HG03575 (cell line): Measurements from ENCODE around the gene WAPL.

Experiments used
- ATAC-seq: cut with Tn5 transposase; IDR thresholded peaks from one replicate; pipeline ENCODE4 v1.9.1; 2021; ENCODE audit not compliant: unreplicated experiment, insufficient number of reproducible peaks, low FRiP score; ENCODE audit errors: extremely low read depth

Gene WAPL

DNA sequence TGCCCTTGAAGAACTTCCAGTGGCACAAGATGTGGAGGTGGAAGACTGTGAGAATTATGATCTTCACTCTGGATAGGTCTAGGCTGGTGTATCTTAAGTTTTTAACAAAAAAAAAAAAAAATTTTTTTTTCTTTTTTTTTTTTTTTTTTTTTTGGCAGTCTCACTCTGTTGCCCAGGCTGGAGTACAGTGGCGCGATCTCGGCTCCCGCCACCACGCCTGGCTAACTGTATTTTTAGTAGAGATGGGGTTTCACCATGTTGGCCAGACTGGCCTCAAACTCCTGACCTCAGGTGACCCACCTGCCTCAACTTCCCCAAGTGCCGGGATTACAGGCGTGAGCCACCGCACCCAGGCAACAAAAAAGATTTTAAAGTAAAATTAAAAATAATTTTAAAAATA is 37.9 kb downstream of the WAPL start:
- ATAC-seq = no peak

DNA sequence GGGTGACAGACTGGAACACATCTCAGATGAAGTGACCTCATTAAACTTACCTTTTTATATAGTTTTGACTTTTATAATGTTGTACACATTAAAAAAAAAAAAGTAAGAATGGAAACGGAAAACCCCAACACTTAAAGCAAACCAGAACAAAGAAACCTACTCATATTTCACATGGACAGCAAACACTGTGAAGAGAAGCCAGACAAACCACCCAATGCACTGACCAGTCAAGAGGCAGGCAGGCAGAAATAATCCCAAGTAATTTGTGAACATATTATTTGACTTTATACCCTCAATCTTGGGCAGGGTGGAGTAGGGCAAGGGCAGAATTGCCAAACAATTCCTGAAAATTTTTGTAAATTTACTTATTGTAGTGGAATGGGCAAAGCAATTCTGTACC is 39.8 kb downstream of the WAPL start:
- no peak for ATAC-seq

DNA sequence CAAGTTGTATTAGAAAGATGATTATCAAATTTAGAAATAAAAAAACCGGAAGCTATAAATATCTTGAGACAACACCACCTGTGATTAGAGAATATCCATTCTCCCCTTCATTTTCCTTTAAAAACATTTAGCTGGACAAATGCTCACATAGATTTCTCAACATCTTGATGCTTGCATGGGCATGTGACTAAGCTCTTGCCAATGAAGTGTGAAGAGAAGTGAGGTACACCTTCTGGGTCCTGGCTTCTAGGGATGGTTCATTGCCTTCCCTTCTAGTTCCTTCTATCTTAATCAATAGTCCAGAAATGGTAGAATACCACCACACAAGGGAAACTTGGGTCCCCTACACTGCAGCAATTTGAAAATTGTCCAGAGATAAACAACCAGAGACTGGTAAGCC is 41.0 kb downstream of the WAPL start:
- ATAC-seq = no peak

DNA sequence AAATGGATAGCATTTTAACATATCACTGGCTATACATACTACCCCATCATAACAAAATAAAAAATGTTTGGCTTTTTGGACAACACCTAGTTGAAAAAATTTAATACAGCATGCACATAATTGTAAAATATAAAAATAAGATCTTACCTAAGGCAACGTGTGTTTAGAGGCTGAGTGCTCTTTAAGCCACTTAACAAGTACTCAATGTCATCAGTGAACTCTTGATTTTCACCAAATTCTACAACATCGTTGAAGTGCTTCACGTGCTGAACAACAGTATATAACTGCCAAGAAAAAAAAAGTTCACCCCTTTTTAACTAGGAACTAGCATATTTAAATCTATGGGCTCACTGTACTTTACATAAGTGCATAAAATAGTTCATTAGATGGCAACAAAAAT is 49.5 kb downstream of the WAPL start:
- no peak for ATAC-seq

DNA sequence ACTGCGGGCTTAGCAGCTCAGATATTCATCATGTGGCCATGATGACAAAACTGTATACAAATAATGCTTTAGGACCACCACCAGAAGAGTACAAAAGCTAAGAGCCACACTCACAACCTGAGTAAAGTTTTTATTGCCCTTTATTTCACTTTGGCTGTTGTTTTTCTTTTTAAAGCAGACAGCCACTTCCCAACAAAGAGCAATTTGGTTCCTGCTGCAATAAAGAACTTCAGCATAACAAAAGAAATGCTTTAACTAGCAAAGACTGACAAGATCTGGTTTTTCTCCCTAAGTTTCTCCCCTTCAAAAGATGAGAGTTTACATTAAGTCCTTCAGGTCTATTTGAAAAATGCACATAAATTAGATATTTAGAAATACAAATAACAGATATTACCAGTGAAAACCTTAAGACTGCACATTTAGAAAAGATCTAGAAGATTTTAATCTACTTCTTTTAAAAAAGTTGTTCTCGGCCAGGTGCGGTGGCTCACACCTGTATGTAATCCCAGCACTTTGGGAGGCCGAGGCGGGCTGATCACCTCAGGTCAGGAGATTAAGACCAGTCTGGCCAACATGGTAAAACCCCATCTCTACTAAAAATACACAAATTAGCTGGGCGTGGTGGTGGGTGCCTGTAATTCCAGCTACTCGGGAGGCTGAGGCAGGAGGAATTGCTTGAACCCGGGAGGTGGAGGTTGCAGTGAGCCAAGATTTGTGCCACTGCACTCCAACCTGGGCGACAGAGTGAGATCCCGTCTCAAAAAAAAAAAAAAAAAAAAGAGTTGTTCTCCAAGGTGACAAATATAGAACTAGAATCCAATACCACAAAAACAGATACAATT is 59.4 kb downstream of the WAPL start:
- no peak for ATAC-seq

DNA sequence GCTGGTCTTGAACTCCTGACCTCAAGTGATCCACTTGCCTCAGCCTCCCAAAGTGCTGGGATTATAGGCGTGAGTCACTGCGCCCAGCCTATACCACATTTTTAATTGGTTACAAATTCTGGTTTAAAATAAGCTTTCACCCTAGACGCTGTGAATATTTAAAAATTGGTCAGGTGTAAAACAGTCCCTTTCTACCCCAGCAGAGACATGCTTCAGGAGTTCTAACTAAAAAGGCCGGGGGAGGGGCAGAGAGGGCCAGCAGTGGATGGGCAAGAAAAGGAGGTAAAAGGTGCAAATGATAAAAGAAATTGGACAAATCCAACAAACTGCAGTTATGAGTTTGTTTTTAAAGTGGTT is 70.0 kb downstream of the WAPL start:
- ATAC-seq = no peak

DNA sequence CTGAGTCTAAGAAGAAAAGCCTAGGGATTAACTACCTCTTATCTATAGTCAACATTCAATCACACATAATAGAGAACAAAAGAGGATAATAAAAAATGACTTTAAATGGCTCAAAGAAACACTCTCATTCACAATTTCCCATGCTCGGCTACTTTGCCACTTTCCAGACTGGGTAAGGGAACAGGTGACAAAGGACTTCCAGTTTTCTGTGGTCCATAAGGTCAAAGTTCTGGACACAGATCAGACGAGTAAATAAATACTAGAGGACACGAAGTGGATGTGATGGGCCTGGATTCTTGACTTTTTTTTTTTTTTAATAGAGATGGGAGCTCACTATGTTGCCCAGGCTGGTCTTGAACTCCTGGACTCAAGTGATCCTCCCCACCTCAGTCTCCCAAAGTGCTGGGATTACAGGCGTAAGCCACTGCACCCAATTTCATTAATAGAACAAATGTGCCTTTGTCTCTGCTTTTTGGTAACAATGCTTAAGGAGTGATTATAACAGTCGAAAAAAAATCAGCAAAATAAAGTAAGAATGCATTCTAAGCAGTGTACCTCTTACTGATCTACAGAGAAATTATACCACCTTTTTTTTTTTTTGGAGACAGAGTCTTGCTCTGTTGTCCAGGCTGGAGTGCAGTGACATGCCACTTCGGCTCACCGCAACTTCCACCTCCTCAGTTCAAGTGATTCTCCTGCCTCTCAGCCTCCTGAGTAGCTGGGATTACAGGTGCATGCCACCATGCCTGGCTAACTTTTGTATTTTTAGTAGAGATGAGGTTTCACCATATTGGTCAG is 70.6 kb downstream of the WAPL start:
- no peak for ATAC-seq

DNA sequence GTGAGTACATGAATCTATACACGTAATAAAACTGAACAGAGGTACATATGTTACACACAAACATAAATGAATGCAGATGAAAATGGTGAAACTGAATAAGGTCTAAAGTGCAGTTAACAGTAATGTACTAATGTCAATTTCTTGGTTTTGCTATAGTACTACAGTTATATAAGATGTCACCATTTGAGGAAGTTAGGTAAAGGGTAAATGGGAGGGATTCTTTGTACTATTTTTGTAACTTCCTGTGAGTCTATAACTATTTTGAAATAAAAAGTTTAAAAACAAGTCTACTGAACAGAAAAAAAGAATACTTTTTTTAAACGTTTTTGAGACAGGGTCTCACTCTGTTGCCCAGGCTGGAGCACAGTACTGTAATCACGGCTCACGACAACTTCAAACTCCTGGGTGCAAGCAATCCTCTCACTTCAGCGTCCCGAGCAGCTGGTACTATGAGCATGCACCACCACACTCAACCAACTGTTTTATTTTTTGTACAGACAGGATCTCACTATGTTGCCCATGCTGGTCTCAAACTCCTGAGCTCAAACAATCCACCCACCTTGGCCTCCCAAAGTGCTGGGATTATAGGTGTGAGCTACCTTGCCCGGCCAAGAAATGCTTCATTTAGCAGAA is 71.5 kb downstream of the WAPL start:
- ATAC-seq = no peak

DNA sequence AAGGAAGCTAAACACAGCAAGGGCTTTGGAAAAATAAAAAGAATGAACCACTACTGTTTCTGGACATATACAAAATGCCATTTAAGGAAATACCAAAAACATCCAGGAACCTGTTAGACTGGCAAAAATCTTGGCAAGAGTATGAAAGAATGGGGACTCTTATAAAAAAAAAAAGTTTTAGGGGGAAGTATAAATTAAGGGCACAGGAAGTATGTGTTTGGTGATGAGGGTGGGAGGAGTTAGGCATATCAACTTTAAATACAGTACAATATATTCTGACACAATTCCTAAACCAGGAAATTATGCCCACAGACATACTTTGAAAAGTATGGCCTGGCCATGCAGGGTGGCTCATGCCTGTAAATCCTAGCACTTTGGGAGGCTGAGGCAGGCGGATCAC is 74.2 kb downstream of the WAPL start:
- ATAC-seq = no peak

DNA sequence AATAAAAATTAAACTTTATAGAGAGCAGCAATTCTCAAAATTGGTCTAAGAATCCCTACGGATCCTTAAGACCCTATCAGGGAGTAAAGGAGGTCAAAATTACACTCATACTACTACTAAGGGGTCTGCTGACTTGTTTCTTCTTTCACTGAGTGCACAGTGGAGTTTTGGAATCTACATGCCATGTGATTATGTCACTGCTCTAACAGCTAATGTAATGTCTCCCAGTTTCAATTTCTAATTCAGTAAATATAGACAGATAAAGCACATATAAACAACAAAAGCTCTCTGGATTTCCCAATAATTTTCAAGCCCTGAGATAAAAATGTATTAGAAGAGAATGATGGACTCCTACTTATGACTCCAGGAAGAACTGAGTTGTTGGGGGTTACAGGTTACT is 74.6 kb downstream of the WAPL start:
- no peak for ATAC-seq

DNA sequence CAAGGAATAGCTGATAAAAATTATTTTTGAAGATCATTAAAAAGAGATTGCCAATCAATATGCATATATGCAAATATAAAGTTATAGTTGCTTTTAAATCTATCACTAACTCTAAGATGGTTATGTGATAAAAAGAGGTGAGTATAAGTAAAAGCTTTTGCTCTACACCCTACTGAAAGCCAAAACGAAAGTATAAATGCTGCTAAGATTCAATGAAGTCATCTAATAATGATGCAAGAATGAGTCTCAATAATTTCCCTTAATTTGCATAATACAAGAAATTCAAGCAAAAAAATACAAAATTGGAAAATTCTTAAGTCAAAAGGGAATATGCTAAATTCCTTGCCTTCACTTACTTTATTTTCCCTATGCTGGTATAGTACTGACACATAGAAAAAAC is 75.2 kb downstream of the WAPL start:
- ATAC-seq = no peak

DNA sequence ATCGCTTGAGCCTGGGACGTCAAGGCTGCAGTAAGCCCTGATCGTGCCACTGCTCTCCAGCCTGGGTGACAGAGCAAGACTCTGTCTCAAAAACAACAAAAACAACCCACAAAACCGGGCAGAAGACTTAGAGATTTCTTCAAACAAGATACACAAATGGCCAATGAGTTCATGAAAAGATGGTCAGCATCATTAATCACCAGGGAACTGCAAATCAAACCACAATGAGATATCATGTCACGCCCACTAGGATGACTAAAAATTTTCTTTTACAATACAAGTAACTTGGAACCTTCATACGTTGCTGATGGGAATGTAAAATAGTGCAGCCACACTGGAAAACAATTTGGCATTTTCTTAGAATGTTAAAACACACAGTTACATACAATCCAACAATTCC is 77.7 kb downstream of the WAPL start:
- no peak for ATAC-seq

DNA sequence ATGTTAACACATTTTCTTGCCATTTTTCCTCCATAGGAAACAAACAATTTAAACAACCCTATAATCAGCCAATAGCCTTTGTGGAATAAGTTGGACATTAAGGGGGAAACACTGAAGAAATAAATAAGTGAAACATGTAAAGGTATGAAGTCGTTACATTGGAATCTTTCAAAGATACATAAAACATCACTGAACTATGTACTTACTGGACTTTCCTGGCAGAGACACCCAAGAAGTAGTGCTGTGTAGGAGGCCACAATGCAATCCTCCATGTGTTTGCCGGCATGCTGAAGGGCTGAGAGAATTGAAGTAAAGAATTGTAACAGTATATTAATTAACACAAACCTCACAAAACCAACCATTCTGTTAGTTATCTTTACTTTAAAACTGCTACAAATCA is 78.5 kb downstream of the WAPL start:
- ATAC-seq = no peak

DNA sequence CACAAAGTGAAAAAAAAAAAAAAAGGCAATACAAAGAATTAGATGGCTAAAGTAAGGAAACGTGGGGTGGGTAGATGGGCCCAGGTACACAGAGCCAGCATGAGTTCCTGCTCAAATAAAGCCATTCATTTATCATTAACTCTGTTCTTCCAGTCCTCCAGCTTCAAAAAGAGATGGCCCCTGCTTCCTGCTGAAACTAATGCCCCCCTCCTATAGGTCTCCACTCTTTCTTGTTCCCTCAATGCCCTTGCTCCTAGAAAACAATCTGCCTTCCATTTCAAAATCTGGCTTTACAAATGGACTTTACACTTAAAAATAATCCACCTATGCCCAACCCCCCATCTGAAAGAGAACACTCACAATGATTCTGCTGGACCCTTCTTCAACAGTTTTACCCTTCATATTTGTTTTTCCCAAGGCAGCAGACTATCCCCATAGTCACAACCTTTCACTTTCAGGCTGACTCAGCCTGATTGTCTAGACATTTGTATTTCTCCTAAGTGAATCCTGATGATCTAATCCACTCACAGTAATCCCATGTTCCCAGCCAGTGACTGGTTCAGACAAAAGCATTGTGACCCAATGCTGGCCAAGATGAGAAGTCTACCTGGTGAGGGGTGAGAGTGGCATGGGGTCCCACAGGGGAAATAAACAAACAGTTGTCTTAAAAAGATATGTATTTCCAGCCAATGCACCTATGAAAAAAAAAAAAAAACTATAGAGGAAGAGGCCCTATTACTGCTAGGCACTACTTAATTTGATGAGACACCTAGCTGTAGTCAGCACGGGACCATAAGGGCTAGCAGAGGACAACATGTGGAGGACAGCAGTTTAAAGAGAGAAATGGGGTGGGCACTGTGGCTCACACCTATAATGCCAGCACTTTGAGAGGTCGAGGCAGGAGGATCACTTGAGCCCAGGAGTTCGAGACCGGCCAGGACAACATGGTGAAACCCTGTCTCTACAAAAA is 80.4 kb downstream of the WAPL start:
- ATAC-seq = no peak

DNA sequence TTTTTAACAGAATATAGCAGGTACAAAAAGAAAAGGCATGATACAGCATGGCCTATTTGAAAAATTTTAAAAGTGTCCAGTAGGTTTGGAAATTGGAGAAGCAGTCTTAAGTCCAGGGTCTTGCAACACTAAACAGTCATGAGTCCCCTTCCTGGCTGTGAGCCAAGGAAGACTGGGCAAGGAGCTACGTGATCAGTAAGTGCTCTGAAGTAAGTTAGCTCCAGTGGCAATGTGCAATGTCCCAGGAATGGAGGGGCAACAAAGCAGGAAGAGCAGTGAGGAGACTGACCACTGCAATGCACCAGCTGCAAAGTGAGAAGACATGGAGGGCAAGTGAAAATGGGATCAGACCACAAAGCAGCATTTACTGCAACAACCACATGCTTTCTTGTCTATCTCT is 82.0 kb downstream of the WAPL start:
- no peak for ATAC-seq

DNA sequence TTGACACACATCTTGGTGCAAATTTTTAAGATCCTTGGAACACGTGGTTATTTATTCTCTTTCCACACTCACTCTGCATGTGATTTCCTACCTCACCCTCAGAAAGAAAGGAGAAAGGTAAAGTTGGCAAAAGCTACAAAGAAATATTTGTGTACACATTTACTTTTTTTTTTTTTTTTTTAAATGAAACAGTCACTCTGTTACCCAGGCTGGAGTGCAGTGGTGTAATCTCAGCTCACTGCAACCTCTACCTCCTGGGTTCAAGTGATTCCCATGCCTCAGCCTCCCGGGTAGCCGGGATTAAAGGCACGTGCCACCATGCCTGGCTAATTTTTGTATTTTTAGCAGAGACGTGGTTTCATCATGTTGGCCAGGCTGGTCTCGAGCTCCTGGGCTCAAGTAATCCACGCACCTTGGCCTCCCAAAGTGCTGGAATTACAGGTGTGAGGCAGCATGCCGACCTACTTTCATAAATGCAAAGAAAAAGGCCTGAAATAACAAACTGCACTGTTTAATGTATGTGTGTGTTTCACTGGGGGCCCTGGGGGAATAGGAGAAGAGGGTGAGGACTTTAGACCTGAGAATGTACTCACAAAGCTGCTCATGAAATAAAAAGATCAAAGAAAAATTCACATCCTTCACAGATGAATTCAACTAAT is 83.4 kb downstream of the WAPL start:
- ATAC-seq = no peak

DNA sequence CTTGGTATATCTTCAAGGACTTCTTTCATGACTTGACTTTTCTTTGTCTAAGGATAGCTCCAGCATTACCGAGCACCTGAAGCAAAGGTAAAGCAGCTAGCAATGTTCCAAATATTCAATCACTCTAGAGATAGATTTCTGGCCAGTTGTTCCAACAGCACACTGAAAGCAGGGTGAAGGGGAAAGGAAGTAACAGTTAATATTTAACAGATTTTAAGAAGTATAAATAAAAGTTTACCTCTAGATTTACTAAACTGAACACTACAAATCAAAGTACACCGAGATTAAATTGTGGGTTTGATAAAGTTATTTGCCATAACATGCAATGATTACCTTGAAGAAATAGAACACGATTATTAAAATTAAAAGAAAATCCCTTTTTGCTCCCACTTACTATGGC is 84.1 kb downstream of the WAPL start:
- ATAC-seq = no peak

DNA sequence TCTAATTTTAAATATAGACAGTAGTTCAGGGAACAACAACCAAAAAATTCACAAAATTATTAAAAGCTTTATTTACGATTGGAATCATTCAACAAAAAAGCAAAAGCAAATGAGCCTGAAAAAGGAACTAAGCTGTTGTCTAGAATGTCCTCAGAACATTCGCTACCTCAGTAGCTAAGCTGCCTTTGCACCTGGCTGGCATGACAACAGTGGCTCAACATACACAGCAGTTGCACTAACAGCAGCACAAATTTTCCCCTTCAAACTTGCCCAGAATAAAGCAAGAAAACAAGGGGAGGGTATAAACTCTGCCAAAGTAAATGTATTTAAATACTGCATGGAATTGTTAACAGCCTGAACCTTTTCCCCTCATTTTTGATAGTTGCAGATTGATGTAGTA is 84.6 kb downstream of the WAPL start:
- ATAC-seq = no peak

DNA sequence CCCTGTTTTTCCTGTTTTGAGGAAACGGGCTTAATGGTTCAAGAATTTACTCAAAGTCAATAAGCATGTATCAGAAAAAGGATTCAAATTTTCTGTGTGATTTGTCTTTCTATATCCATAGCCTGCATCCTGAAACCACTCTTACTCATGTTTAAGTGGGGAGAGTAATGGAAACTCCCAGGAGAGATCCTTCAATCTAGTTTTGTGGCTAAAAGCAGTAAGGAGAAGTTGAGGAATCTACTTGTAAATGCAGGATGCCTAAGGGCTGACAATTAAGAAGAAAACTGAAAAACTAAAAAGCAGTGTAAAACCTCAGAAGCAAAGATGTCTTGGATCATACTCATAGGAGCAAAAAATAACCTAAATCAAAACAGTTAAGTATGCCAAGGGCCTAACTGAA is 86.9 kb downstream of the WAPL start:
- no peak for ATAC-seq
